GM12873 (cell line): ENCODE data around the gene ZEB2.

Source experiments
- CTCF ChIP-seq: IDR thresholded peaks from 2 replicates; pipeline ENCODE4 v1.5.1; 2012; ENCODE audit warnings: low read depth, mild to moderate bottlenecking, moderate library complexity, low read length, control low read depth; ENCODE audit not compliant: insufficient read depth; ENCODE audit errors: missing control alignments

ZEB2 gene

GRCh38 chr2:144508172-144508851, 11.6 kb downstream of the ZEB2 start:
- TF ChIP-seq CTCF = no peak

GRCh38 chr2:144507441-144508171, 12.3 kb downstream of the ZEB2 start:
- TF ChIP-seq CTCF = no peak

GRCh38 chr2:144505245-144505831, 14.6 kb downstream of the ZEB2 start:
- TF ChIP-seq CTCF = no peak

- no peak for TF ChIP-seq CTCF
Observed at GRCh38 chr2:144504218-144504641, 15.7 kb downstream of the ZEB2 start.

GRCh38 chr2:144503242-144503641, 16.7 kb downstream of the ZEB2 start:
- no peak for TF ChIP-seq CTCF

GRCh38 chr2:144502369-144502768, 17.6 kb downstream of the ZEB2 start:
- no peak for TF ChIP-seq CTCF

GRCh38 chr2:144501627-144502026, 18.3 kb downstream of the ZEB2 start:
- no peak for TF ChIP-seq CTCF
